OCI-LY1 (cell line): ENCODE results near the gene FBN1.

ENCODE experiments used
- H2AFZ ChIP-seq: fragments of 200-600 bp; sonication (generic), shearing (Covaris generic); 2 replicates; pipeline ENCODE4 v1.6.0; 2014; ENCODE audit warnings: antibody characterized with exemption, mild to moderate bottlenecking, low read length
- H3F3A ChIP-seq: fragments of 200-600 bp; sonication (generic), shearing (Covaris generic); 2 replicates; pipeline ENCODE4 v1.6.0; 2014; ENCODE audit warnings: mild to moderate bottlenecking, antibody characterized with exemption, low read length, moderate library complexity; ENCODE audit not compliant: insufficient read depth
- H3K27ac ChIP-seq: fragments of 200-600 bp; sonication (generic); 2 replicates; pipeline ENCODE4 v1.5.1; 2014; ENCODE audit warnings: low read length, mixed run types, mild to moderate bottlenecking, low read depth; ENCODE audit not compliant: poor library complexity, severe bottlenecking
- H3K27me3 ChIP-seq: fragments of 200-600 bp; sonication (generic); 2 replicates; pipeline ENCODE4 v1.6.0; 2014; ENCODE audit warnings: antibody characterized with exemption, mild to moderate bottlenecking, low read length, moderate library complexity; ENCODE audit not compliant: insufficient read depth
- H3K36me3 ChIP-seq: fragments of 200-600 bp; sonication (generic); 2 replicates; pipeline ENCODE4 v1.6.1; 2014; ENCODE audit warnings: mild to moderate bottlenecking, antibody characterized with exemption, low read length, moderate library complexity, mixed read lengths; ENCODE audit not compliant: insufficient read depth
- H3K4me1 ChIP-seq: fragments of 200-600 bp; sonication (generic); 2 replicates; pipeline ENCODE4 v1.5.1; 2014; ENCODE audit warnings: mild to moderate bottlenecking, low read length, moderate library complexity; ENCODE audit not compliant: insufficient read depth, severe bottlenecking
- H3K4me2 ChIP-seq: fragments of 200-600 bp; sonication (generic), shearing (Covaris generic); 2 replicates; pipeline ENCODE4 v1.6.1; 2014; ENCODE audit warnings: low read length
- H3K4me3 ChIP-seq: fragments of 200-600 bp; sonication (generic); 2 replicates; pipeline ENCODE4 v1.5.1; 2014; ENCODE audit warnings: low read length, low read depth, mild to moderate bottlenecking, mixed read lengths; ENCODE audit not compliant: poor library complexity, severe bottlenecking
- H3K79me2 ChIP-seq: fragments of 200-600 bp; shearing (Covaris generic); 2 replicates; pipeline ENCODE4 v1.6.1; 2016; ENCODE audit warnings: mixed run types, low read length, mixed read lengths; ENCODE audit not compliant: insufficient read depth
- H3K9ac ChIP-seq: fragments of 200-600 bp; sonication (generic), shearing (Covaris generic); 2 replicates; pipeline ENCODE4 v1.6.1; 2014; ENCODE audit warnings: mild to moderate bottlenecking, low read length, mixed read lengths
- H3K9me2 ChIP-seq: fragments of 200-600 bp; sonication (generic), shearing (Covaris generic); 2 replicates; pipeline ENCODE4 v1.6.1; 2014; ENCODE audit warnings: low read depth, mild to moderate bottlenecking, low read length, mixed read lengths
- H3K9me3 ChIP-seq: fragments of 200-600 bp; shearing (Covaris generic); 2 replicates; pipeline ENCODE4 v1.6.1; 2014; ENCODE audit warnings: low read length, mixed read lengths
- H4K20me1 ChIP-seq: fragments of 200-600 bp; sonication (generic), shearing (Covaris generic); 2 replicates; pipeline ENCODE4 v1.6.0; 2016; ENCODE audit warnings: mild to moderate bottlenecking, low read length; ENCODE audit not compliant: insufficient read depth
- EZH2 ChIP-seq: fragments of 200-600 bp; sonication (generic), shearing (Covaris generic); IDR thresholded peaks from 2 replicates; pipeline ENCODE4 v1.8.0; 2017; ENCODE audit warnings: borderline replicate concordance, mixed run types, mild to moderate bottlenecking, antibody characterized with exemption, low read length, moderate library complexity, mixed read lengths
- TF ChIP-seq, protein P1 (sequence below): fragments of 200-600 bp; sonication (generic), shearing (Covaris generic); IDR thresholded peaks from 2 replicates; pipeline ENCODE4 v1.5.1; 2017; ENCODE audit warnings: mild to moderate bottlenecking, antibody characterized with exemption, low read length, moderate library complexity, mixed read lengths

Gene FBN1

DNA sequence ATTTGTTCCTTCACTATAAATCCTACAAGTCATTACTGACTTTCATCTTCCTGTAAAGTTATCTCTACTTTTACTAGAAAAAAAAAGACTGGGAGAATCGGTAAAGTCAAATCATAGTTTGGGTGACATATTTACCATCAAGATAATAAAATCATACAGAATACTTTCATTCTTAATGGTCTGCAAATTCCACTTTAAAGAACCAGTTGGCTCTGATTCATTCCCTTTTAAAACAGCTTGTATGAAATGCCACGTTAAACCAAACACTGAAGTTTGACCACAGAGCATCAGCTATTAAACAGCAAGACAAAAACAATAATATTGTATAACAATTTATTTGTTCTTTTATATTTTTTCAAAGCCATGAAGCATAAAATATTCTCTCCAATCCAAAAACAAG is 100.7 kb downstream of the FBN1 start:
- Histone ChIP-seq H3K4me3 (no peak overlapping the region), H3F3A (no peaks in the 10 kb centered on the region), H3K9me2 (no peaks in the 10 kb centered on the region), H3K79me2 (no peaks in the 10 kb centered on the region), H3K27me3 (no peaks in the 10 kb centered on the region), H2AFZ (no peak overlapping the region), H3K9me3 (no peaks in the 10 kb centered on the region), H3K36me3 (no peaks in the 10 kb centered on the region), H4K20me1 (no peaks in the 10 kb centered on the region), H3K9ac (no peak overlapping the region), H3K4me2 (no peak overlapping the region), H3K4me1 (no peaks in the 10 kb centered on the region), H3K27ac (no peak overlapping the region)
- TF ChIP-seq, protein P1, sequence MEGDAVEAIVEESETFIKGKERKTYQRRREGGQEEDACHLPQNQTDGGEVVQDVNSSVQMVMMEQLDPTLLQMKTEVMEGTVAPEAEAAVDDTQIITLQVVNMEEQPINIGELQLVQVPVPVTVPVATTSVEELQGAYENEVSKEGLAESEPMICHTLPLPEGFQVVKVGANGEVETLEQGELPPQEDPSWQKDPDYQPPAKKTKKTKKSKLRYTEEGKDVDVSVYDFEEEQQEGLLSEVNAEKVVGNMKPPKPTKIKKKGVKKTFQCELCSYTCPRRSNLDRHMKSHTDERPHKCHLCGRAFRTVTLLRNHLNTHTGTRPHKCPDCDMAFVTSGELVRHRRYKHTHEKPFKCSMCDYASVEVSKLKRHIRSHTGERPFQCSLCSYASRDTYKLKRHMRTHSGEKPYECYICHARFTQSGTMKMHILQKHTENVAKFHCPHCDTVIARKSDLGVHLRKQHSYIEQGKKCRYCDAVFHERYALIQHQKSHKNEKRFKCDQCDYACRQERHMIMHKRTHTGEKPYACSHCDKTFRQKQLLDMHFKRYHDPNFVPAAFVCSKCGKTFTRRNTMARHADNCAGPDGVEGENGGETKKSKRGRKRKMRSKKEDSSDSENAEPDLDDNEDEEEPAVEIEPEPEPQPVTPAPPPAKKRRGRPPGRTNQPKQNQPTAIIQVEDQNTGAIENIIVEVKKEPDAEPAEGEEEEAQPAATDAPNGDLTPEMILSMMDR = no peak
- TF ChIP-seq EZH2 = no peak

DNA sequence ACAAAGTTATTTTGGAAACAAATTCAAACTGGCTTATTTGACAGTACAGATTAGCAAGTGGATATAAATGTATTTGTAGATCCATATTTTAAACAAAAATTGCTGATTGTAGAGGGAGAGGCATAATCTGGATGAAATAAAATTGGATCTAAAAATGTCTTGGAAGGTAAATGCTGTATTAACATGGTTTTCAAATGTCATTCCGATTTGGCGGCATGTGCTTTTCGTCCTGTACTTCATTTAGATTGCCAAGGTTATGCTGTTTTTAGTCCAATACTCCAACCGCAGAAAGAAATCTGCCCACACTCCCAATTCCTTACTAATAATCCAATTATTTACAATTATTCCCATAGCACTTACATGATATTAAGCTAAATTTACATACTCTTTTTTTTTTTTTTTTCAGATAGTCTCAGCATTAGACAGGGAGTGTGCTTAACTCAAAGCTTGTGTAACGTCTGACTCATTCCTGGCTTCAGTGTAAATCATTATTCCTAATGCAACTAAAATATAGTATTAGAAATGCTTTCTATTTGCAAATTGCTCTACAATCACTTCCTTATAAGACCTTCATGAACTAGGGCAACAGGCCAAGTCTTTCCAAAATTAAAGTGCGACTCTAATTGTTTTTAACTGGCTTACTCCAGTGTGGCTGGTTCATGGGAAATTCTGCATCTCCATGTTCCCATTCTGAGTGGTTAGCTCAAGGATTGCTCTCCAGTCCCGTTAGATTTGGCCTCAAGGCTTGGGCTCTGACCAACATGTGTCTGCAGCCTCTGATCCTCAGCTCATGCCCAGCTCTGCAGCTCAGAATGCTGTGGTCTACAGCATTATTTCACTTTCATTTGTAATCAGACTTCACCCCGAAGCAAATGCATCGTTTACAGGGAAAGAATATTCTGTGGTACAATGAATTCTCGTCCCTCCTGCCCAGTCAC is 103.9 kb downstream of the FBN1 start:
- no peaks in the 10 kb centered on the region for H3K36me3 ChIP-seq
- no peaks in the 10 kb centered on the region for H3K9me2 ChIP-seq
- no peaks in the 10 kb centered on the region for H3K4me1 ChIP-seq
- no peaks in the 10 kb centered on the region for H3K9me3 ChIP-seq
- no peak overlapping the region for H3K27ac ChIP-seq
- no peaks in the 10 kb centered on the region for H4K20me1 ChIP-seq
- no peak overlapping the region for H3K4me2 ChIP-seq
- no peaks in the 10 kb centered on the region for H3K79me2 ChIP-seq
- no peaks in the 10 kb centered on the region for H3F3A ChIP-seq
- no peaks in the 10 kb centered on the region for H3K27me3 ChIP-seq
- H3K4me3 ChIP-seq = no peak overlapping the region
- TF ChIP-seq, protein P1 = no peak
- TF ChIP-seq EZH2 = no peak
- H3K9ac ChIP-seq = no peak overlapping the region
- H2AFZ ChIP-seq = no peak overlapping the region

DNA sequence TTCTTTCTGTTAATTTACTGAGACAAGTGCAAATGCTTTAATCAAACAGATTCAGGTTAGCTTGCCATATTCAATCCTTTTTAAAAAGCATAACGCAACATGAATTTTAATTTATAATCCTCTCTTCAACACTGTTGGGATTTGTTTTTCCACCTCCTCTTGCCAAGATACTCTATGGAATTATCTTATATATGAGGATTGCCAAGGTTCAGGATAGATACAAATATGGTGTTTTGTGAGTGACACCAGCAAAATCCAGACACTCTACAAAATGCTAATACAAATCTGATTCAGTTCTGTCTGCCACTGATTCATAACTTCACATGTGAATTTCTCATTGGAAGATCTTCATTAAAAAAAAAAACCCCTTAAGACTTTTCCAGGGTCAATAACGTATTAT is 104.8 kb downstream of the FBN1 start:
- Histone ChIP-seq H2AFZ (no peak overlapping the region), H3K4me2 (no peak overlapping the region), H3K79me2 (no peaks in the 10 kb centered on the region), H4K20me1 (no peaks in the 10 kb centered on the region), H3K9me2 (no peaks in the 10 kb centered on the region), H3F3A (no peaks in the 10 kb centered on the region), H3K9ac (no peak overlapping the region), H3K4me1 (no peaks in the 10 kb centered on the region), H3K9me3 (no peaks in the 10 kb centered on the region), H3K36me3 (no peaks in the 10 kb centered on the region), H3K4me3 (no peak overlapping the region), H3K27ac (no peak overlapping the region), H3K27me3 (no peaks in the 10 kb centered on the region)
- TF ChIP-seq, protein P1 = no peak
- TF ChIP-seq EZH2 = no peak
